ENCODE data around the gene LRRN2.

Gene LRRN2

DNA sequence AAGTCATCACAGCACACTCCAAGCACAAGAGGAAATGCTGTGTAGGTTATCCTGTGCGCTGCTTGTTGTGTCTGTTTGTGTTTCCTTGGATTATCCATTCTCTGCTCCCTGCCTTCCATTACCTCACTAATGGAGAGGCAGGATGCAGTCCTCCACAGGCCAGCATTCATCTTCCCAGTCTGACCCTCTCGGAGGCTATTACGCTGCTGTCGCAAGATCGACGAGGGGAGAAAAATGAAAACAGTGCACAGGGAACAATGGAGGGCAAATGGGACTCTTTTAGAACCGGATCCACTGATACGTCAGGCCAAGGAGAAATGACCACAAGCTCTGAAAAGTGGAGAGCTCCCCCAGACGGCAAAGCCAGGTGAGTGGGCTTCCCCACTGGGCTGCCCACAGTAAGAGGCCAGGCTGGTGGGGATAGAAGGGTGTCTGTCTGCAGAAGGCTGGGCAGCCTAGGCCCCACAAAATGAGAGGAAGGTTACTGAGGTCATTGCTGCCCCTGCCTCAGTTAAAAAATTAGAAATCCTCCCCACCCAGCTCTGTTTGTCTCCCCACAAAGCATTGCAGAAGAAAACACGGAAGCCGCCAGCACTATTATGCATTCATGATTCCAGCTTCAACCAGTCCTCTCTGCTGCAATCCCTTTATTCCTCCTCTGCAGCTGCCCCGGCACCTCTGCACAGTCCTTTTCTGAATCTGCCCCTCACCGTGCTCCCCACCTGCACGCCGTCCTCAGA is 21.7 kb downstream of the LRRN2 start:
- no peak for DNase-seq (ENCODE audit: low spot score)

DNA sequence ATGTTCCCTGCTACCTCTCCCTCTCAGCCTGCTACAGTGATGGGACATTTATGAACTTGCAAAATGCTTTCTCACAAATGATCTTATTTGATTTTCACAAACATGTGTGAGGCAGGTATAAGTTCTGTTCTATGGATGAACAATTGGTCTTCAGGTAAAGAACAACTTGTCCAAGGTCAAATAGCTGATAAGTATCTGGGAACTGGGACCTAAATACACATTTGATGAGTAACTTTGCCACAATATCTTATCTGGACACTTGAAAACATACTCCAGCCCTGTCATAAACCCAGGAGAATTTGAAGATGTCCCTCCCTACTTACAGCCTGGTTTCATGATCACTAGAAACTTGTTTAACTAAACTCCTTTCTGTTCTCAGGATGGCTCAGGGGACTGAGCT is 23.0 kb downstream of the LRRN2 start:
- no peak for DNase-seq (ENCODE audit: low spot score)

- DNase-seq (ENCODE audit: low spot score): peak; percentile 98
Observed at GRCh38 chr1:204660509-204660908, 25.0 kb downstream of the LRRN2 start.

GRCh38 chr1:204659056-204659455 is 26.5 kb downstream of the LRRN2 start:
- DNase-seq (ENCODE audit: low spot score): peak; percentile 60

DNA sequence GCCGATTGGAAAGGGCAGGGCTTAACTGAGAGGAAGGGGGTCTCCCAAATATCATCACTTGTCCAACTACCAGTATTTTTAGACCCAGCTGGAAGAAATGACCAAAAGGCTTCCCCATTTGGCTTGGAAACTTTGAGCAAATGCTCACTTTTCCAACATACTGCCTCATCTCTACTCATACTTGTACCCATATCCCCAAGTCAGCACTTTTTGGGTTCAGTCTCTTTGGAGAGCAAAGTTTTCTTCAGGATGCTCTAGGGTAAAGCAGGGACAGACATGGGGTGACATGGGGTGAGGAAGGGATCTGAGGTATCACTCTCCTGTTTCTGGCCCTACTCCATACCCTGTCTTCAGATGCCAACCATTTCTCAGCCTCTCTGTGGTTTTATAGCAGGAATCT is 27.2 kb downstream of the LRRN2 start:
- DNase-seq (ENCODE audit: low spot score): no peak

GRCh38 chr1:204653590-204654340 is 31.8 kb downstream of the LRRN2 start:
- DNase-seq (ENCODE audit: low spot score): no peak

- DNase-seq (ENCODE audit: low spot score): no peak
Observed at GRCh38 chr1:204652497-204652896, 33.0 kb downstream of the LRRN2 start.

DNA sequence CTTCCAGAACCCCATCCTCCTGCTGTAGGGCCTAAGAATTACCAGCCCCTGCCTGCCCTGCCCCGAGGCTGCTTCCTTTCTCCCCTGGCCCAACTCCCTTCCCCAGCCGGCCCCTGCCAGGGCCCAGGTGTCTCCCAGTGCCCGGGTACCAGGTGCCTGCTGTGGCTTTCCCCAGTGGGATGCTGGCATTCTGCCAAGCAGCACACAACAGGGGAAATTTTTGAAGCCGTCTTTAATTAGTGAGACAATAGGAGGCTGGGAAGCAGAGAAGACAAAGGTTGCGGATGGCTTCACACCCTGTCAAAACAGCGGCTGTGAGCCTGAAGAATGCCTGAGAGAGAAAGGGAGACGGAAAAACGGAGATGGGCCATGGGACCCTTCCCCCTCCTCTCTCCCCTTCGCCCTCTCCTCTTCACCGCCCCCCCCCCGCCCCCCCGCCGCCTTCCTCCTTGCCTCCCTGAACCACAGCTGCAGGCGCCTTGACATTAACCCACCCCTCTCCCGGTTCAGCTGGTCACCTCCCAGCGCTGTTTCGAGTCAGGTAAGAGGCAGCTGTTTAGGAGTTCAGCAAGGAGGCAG is 33.6 kb downstream of the LRRN2 start:
- no peak for DNase-seq (ENCODE audit: low spot score)

GRCh38 chr1:204650911-204651570 is 34.5 kb downstream of the LRRN2 start:
- peak; percentile 34 for DNase-seq (ENCODE audit: low spot score)

GRCh38 chr1:204649721-204650521 is 35.6 kb downstream of the LRRN2 start:
- DNase-seq (ENCODE audit: low spot score): peak; percentile 84

DNA sequence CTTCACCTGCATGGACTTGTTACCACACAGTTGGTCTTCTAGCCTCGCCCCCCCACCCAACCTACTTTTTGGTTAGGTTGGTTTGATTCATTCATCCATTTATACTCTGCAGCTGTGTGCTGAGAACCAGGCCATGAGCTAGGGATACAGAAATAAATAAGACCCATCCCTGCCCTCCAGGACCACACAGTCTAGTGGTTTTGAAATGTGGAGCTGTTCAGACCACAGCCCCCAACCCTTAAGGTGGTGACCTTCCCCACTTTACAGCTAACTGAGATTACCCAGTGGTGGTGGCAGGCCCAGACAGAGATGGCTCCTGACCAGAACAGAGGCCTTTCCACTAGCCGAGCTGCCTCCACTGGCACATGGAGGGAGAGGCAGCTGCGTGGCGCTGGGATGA is 37.0 kb downstream of the LRRN2 start:
- no peak for DNase-seq (ENCODE audit: low spot score)

DNA sequence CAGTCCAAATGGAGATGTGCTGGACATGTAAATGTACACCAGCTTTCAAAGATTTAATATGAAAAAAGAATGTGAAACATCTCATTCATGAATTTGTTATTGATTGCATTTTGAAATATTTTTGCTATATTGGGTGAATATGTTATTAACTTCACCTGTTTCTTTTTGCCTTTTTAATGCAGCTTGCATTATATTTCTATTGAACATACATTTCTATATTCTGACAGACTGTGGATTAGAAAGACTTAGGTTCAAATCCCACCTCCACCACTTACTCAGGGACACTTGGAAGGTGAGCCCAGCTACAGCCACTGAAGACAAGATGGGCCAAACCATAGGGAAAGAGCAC is 37.8 kb downstream of the LRRN2 start:
- no peak for DNase-seq (ENCODE audit: low spot score)

GRCh38 chr1:204647114-204647804 is 38.3 kb downstream of the LRRN2 start:
- peak; percentile 33 for DNase-seq (ENCODE audit: low spot score)

DNA sequence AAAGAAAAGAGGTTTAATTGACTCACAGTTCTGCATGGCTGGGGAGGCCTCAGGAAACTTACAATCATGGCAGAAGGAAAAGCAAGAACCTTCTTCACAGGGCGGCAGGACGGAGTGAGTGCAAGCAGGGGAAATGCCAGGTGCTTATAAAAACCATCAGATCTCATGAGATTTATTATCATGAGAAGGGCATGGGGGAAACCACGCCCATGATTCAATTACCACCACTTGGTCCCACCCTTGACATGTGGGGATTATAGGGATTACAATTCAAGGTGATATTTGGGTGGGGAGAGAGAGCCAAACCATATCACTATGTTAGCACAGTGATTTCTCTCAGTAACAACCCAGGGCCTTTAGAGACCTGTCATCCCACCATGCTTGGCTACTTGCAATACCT is 39.9 kb downstream of the LRRN2 start:
- no peak for DNase-seq (ENCODE audit: low spot score)

DNA sequence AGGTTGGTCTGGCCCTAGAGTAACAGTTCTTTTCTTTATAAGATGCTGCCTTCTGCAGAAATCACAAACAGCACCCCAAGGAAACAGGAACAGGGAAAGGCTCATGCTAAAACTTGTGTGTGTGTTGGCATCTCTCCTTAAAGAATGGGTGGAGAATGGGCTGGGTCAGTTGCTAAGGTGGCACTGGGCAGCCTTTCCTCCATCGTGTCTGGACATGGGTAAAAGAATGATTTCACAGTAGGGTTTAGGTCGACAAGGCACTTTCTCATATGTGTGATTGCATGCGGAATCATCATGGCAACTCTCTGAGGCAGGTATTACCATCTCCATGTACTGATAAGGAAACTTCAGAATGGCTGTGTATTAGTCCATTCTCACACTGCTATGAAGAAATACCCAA is 40.3 kb downstream of the LRRN2 start:
- DNase-seq (ENCODE audit: low spot score): no peak

DNA sequence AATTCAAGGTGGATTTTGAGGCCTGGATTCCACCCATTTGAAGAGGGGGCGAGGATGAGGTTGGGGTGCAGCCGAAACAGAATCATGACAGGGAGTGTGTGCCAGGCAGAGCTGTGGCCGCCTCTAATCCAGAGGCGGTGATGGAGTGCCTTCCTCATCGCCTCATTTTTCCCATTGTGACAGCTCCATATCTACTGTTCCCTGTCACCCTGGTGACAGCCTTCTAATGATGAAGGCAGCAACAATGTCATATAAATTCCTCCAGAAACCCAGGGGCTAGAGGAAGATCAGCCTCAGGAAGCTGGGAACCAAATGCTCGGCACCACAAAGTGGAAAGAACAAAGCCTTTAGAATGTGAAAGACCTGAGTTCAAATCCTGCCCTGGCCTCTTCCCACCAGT is 42.0 kb downstream of the LRRN2 start:
- no peak for DNase-seq (ENCODE audit: low spot score)

DNA sequence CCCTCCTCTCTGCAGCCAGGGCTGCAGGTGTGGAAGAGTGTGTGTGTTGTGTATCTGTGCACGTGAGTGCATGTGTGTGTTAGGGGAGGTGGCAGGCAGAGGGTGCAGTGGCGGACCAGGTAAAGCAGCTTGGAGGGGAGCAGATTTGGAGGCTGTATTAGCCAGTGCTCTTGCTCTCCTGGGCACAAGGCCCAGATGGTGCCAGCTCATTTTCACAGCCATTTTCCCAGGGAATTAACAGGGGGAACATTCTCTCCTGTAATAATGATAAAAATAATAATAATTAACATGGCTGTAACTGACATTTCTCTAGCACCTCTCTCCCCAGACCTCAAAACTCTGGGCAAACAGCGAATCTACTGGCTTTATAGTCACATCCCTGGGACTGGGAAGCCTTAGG is 43.6 kb downstream of the LRRN2 start:
- no peak for DNase-seq (ENCODE audit: low spot score)

- no peak for DNase-seq (ENCODE audit: low spot score)
Observed at GRCh38 chr1:204641455-204641854, 44.1 kb downstream of the LRRN2 start.

DNA sequence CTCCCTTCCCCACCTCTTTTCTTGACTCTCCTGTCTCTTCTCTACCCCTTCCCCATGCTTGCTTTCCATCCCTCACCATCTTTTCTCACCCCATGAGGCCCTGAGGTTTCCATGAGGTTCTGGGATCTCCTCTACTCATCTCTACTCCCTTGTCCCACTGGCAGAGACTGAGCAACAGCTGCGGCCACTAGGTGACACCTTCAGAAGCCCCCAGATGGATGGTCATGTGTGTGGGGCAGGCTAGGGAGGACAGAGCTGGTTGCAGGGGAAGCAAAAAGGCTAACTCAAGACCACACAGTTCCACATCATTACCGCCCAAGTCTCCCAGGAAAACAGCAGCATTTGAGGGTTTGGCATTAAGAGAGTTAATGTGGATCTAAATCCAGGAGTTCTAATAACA is 45.0 kb downstream of the LRRN2 start:
- DNase-seq (ENCODE audit: low spot score): peak; percentile 57

GRCh38 chr1:204634260-204634910 is 51.2 kb downstream of the LRRN2 start:
- peak; percentile 66 for DNase-seq (ENCODE audit: low spot score)

All from SK-N-DZ (cell line).